HG02870 (cell line): ENCODE results near the gene DNAAF8.

Experiments
- ATAC-seq: cut with Tn5 transposase; IDR thresholded peaks from one replicate; pipeline ENCODE4 v1.9.1; 2021; ENCODE audit warnings: mild to moderate bottlenecking, moderate library complexity; ENCODE audit not compliant: unreplicated experiment

Gene DNAAF8

GRCh38 chr16:4734063-4734729 lies at the start of gene DNAAF8, which contains the start of gene ANKS3:
TSS of gene DNAAF8 (plus strand) at chr16:4734537. CDS start at chr16:4736515, 1,978 bp downstream.
TSS of gene ANKS3 (minus strand) at chr16:4734271. CDS start at chr16:4730149, 4,122 bp downstream.
- ATAC-seq, result peak; percentile 73

- no peak for ATAC-seq
These were observed 49.6 kb upstream of the DNAAF8 start for GRCh38 chr16:4684763-4685162.

DNA sequence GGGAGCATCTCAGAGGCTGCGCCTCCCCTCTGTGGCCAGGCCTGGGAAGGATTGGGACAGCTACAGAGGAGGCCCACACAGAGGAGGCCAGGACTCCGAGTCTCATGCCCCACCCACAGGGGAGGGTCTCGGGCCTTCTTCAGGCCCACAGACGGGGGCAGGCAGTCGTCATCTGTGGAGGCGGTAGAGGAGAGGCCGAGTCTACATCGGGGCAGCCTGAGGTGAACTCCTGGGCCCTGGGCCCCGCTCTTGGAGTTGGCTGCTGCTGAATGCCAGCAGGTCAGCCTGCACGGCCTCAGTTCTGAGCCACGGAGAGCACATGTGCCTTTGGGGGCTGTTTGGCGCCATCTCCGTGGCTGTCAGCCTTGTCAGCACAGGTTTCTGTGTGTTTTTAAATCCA lies 49.0 kb upstream of the DNAAF8 start:
- ATAC-seq, result no peak

- ATAC-seq, result no peak
These were observed 48.4 kb upstream of the DNAAF8 start for GRCh38 chr16:4685776-4686496.

- no peak for ATAC-seq
These were observed 47.7 kb upstream of the DNAAF8 start for GRCh38 chr16:4686497-4687210.

DNA sequence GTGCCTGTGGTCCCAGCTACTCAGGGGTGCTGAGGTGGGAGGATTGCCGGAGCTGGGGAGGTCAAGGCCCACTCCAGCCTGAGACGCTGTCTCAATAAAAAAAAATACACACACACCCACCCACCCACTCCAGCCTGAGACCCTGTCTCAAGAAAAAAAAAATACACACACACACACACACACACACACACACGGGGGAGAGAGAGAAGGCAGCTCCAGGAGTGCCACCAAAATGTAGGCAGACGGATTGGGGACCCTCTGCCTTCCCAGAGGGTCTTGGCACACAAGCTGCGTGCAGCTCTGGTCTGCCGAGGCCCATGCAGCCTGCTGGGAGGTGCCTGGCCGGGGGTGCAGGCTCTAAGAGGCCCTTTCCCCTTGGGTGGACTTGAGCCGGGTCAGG lies 46.9 kb upstream of the DNAAF8 start:
- no peak for ATAC-seq

- no peak for ATAC-seq
These were observed 46.2 kb upstream of the DNAAF8 start for GRCh38 chr16:4687946-4688673.

DNA sequence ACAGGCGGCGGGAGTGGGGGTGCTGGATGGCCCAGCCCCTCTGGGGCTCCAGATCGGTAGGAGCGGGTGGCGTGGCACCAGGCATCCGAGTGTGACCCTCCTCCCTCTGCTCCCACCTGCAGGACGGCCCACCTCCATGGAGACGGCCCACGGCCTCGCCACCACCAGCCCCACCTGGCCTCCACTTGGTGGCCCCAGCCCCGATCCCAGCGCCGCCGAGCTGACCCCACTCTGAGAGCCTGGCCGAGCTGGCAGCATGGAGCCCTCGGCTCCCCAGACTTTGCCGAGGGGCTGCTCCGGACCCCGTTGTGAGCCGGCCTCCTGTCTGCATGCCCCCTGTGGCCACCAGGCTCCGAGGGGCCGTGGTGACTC lies 45.7 kb upstream of the DNAAF8 start:
- ATAC-seq, result no peak

GRCh38 chr16:4689091-4689671 lies 45.2 kb upstream of the DNAAF8 start:
- no peak for ATAC-seq

GRCh38 chr16:4689864-4690704 lies 44.3 kb upstream of the DNAAF8 start:
- ATAC-seq, result no peak

DNA sequence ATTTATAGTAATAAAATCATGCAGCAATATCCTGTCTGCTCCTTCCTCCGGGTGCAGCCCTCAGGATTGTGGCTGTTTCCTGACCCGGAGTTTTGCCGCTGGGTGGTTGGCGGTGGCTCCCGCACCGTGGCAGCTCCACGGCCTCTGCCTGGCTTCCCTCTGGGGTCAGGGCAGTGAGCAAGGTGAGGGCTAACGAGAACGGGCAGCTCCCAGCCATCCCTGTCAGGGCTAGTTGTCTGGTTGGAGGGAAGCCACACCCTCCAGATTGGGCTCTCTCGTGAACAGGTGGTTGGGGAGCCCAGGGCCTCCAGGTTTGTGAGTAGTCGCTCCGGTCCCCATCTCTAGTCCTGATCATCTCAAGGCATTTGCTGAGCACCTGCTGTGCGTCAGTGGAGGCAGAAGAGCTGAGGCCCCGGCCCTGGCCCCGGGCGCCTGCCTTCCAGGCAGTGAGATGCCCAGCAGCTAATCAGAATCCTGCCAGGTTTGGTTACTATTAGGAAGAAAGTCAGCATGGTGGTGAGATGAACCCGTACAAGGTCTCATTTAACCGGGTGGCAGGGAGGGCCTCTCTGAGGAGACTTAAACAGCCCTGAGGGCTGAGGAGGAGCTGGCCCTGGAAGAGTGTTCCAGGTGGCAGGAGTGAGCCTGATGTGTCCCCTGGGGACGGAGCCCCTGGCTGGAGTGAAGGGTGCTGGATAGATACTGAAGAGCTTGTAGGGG lies 43.2 kb upstream of the DNAAF8 start:
- ATAC-seq, result no peak

DNA sequence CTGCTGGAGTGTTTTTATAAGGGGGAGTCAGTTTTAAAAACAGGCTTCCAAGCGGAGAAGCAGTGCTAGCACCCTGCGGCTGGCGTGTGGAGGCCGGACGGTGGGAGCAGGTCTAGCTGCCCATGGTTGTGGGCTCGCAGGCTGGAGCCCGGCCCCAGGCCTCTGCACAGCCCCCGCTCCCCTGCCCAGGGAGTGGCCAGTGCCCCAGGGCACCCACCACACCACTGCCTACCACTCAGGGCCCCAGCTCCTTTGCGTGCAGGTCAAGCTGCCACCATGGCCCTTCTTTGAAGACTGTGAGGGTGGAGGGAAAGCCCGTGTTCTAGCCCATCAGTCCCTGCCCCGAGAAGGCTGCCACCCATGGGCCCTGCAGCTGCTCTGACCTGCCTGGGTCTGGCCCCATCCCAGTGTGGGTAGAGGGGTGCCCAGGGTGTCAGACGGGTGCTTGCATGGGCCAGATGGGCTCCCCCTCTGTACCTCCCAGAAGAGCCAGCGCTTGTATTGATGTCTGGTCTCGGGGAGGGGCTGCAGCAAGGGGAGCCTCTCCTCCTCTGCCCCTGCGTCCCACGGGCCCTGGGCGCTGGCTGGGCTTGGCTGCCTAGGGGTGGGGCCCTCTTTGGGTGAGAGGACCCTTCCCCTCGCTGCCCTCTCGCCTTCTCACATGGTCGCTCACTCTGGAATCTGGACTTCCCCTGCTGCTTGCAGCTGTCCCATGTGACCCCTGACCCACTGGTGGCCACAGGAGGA lies 42.5 kb upstream of the DNAAF8 start:
- no peak for ATAC-seq

DNA sequence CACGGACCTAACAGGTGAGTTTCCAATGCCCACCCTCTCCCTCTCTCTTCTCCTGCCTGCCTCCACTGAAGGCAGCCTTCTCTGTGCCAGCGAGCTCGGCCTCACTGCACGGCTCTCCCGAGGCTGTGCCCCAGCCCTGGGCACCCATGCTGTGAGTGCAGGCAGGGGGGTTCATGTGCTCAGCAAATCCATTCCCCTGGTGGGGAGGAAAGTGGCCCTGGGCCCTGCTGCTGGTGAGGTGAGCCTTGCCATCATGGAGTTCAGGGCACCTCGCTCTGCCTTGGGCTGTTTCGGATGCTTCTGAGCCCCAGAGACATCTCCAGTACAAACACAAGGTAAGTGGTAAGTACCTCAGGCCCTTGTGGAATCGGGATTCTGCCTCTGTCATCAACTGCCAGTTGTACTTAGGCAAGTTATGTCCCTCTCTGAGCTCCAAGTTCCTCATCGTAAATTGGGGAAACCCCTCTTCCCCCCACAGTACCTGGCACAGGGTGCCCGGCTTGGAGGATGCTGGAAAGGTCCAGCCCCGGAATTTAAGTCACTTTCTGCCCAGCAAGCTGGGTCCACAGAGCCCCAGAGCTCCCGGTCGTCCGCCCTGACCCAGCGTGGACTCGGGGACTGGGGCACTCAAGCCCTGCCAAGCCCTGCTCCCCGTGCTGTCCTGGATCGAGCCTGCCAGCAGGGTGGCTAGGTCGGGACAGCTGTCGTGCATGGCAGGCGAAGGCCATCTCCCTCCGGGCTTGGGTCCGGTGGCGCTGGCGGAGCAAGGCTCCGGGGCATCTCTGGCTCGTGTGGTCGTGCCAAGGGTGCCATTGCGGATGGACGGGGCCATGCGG lies 41.7 kb upstream of the DNAAF8 start:
- ATAC-seq, result peak; percentile 11

DNA sequence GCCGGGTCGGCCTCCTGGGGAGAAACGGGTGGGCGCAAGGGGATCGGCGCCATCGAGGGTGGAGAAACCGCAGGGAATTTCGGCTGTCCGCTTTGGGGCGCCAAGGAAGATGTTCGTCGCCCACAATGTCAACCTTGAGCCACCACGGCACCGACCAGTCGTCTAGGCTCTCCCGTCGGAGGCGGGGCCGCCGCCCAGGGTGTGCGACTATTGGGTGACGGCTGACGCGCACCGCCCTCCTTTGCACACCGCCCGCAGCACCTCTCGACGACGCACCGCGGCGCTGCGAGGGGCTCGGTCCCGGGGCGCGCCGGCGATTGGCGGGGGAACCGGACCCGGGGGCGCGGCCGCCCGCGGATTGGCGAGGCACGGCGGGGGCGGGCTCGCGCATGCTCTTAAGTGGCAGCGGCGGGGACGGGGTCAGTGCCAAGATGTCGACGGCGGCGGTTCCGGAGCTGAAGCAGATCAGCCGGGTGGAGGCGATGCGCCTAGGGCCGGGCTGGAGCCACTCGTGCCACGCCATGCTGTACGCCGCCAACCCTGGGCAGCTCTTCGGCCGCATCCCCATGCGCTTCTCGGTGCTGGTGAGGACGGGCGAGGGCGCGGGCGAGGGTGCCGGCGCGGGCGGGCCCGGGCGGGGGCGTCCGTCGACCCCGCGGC lies 40.9 kb upstream of the DNAAF8 start, which contains the start of gene NUDT16L1:
Gene NUDT16L1 (plus strand): TSS at position 267 of the 660 bp plus-strand sequence. CDS start 165 bp downstream, at position 432.
- ATAC-seq, result peak; percentile 94

GRCh38 chr16:4693956-4694641 lies 40.2 kb upstream of the DNAAF8 start:
- peak; percentile 4 for ATAC-seq
